Trophoblast cell (in vitro differentiated cells and primary cell): ENCODE measurements around the gene ASB11.
A peak's percentile ranks its signal among the peaks of the same experiment; 100 is the strongest.

Source experiments
- DNase-seq, 2 donors: peaks; one replicate each; pipeline ENCODE4 v3.0.0-alpha.2; 2016
- H2AFZ ChIP-seq: 2 replicates; pipeline ENCODE4 v1.6.1; 2013; ENCODE audit warnings: low read length, moderate library complexity, mild to moderate bottlenecking; ENCODE audit not compliant: insufficient read depth, poor library complexity
- H2AK5ac ChIP-seq: 2 replicates; pipeline ENCODE4 v1.6.1; 2013; ENCODE audit warnings: mild to moderate bottlenecking, low read length
- H2BK120ac ChIP-seq: 2 replicates; pipeline ENCODE4 v1.6.1; 2013; ENCODE audit warnings: low read length, mild to moderate bottlenecking, moderate library complexity; ENCODE audit not compliant: insufficient read depth, poor library complexity
- H2BK12ac ChIP-seq: 2 replicates; pipeline ENCODE4 v1.6.1; 2013; ENCODE audit warnings: mild to moderate bottlenecking, low read length, moderate library complexity
- H2BK5ac ChIP-seq: 2 replicates; pipeline ENCODE4 v1.6.1; 2013; ENCODE audit warnings: low read length, low read depth, moderate library complexity, mild to moderate bottlenecking; ENCODE audit not compliant: poor library complexity
- H3K14ac ChIP-seq: 2 replicates; pipeline ENCODE4 v1.6.1; 2013; ENCODE audit warnings: mild to moderate bottlenecking, low read length
- H3K18ac ChIP-seq: 2 replicates; pipeline ENCODE4 v1.6.1; 2013; ENCODE audit warnings: mild to moderate bottlenecking, low read length
- H3K23ac ChIP-seq: 2 replicates; pipeline ENCODE4 v1.6.1; 2013; ENCODE audit warnings: low read length
- H3K27ac ChIP-seq: 2 replicates; pipeline ENCODE4 v1.5.1; 2013; ENCODE audit warnings: low read depth, mild to moderate bottlenecking, inconsistent platforms, low read length, moderate library complexity
- H3K27me3 ChIP-seq: 2 replicates; pipeline ENCODE4 v1.6.1; 2013; ENCODE audit warnings: inconsistent platforms, mild to moderate bottlenecking, low read length, moderate library complexity; ENCODE audit not compliant: insufficient read depth
- H3K36me3 ChIP-seq, 2 experiments: 1 replicate in 1 of 2; 2 replicates in 1 of 2; pipeline ENCODE4 v1.6.1; 2013; ENCODE audit warnings: low read length in 2 of 2, mild to moderate bottlenecking in 2 of 2, moderate library complexity in 1 of 2; ENCODE audit not compliant: insufficient read depth in 2 of 2, control insufficient read depth in 1 of 2
- H3K4ac ChIP-seq: 2 replicates; pipeline ENCODE4 v1.6.1; 2013; ENCODE audit warnings: low read depth, mild to moderate bottlenecking, low read length, moderate library complexity
- H3K4me1 ChIP-seq, 2 experiments: 1 replicate in 1 of 2; 2 replicates in 1 of 2; pipeline ENCODE4 v1.6.1; 2013; ENCODE audit warnings: low read length in 2 of 2, mild to moderate bottlenecking in 2 of 2, moderate library complexity in 1 of 2; ENCODE audit not compliant: insufficient read depth in 2 of 2, control insufficient read depth in 1 of 2
- H3K4me2 ChIP-seq: 2 replicates; pipeline ENCODE4 v1.6.1; 2013; ENCODE audit warnings: inconsistent platforms, mild to moderate bottlenecking, low read length, moderate library complexity
- H3K4me3 ChIP-seq: 2 replicates; pipeline ENCODE4 v1.5.1; 2013; ENCODE audit warnings: mild to moderate bottlenecking, low read depth, low read length, inconsistent platforms
- H3K79me1 ChIP-seq: one replicate; pipeline ENCODE4 v1.6.1; 2013; ENCODE audit warnings: low read length
- H3K79me2 ChIP-seq: 2 replicates; pipeline ENCODE4 v1.6.1; 2013; ENCODE audit warnings: low read length, mild to moderate bottlenecking; ENCODE audit not compliant: control insufficient read depth, insufficient read depth, poor library complexity
- H3K9ac ChIP-seq: 2 replicates; pipeline ENCODE4 v1.6.1; 2013; ENCODE audit warnings: mild to moderate bottlenecking, low read length
- H3K9me3 ChIP-seq: 2 replicates; pipeline ENCODE4 v1.6.1; 2013; ENCODE audit warnings: low read depth, mild to moderate bottlenecking, control low read depth, inconsistent platforms, low read length; ENCODE audit not compliant: insufficient read depth
- H4K12ac ChIP-seq: 2 replicates; pipeline ENCODE4 v1.6.1; 2013; ENCODE audit warnings: low read depth, mild to moderate bottlenecking, low read length, moderate library complexity
- H4K8ac ChIP-seq: 2 replicates; pipeline ENCODE4 v1.6.1; 2013; ENCODE audit warnings: low read depth, mild to moderate bottlenecking, low read length, moderate library complexity
- H4K91ac ChIP-seq: one replicate; pipeline ENCODE4 v1.6.1; 2013; ENCODE audit warnings: low read depth, mild to moderate bottlenecking, low read length, moderate library complexity
- WGBS: extraction: QIAGEN DNeasy Blood & Tissue Kit; methylation state at CpG from one replicate; pipeline ENCODE4 v1.1.7; 2013; ENCODE audit warnings: missing lambda C conversion rate; ENCODE audit not compliant: insufficient read length, insufficient coverage; ENCODE audit errors: extremely low coverage; 5-methylcytosine and 5-hydroxymethylcytosine counted together

ASB11 gene

DNA sequence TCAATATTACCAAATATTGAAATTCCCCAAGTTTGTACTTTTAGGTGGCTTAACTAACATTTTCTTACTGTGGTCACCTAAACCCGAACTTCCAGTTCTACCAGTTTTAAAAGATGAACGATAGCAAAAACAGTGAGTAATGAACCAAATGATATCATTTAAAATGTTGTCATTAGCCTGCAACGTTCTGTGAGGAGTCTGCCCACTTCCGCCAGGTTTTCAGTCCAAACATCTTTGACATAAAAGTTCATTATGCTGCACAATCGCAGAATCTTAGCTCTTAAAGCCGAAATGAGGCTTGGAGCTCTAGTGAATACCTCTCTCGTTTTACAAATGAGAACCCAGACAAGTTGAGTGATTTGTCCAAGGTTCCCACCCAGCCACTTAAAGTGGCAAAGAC lies 19.1 kb upstream of the ASB11 start:
- H2BK12ac ChIP-seq: no peak overlapping the region
- H3K79me2 ChIP-seq: peaks cover 4% of the 10 kb centered on the region
- no peak overlapping the region for H3K4ac ChIP-seq
- no peak overlapping the region for H2AFZ ChIP-seq
- no peak overlapping the region for H3K23ac ChIP-seq
- peaks cover 3 to 9% of the 10 kb centered on the region in 2 experiments for H3K36me3 ChIP-seq
- H4K12ac ChIP-seq: no peak overlapping the region
- H3K79me1 ChIP-seq: peaks cover 4% of the 10 kb centered on the region
- H2AK5ac ChIP-seq: no peak overlapping the region
- peak overlapping the region; percentile 77 for H3K4me2 ChIP-seq
- H3K4me1 ChIP-seq: no peaks in the 10 kb centered on the region
- no peak overlapping the region for H2BK120ac ChIP-seq
- H3K9me3 ChIP-seq: no peaks in the 10 kb centered on the region
- H3K27me3 ChIP-seq: no peaks in the 10 kb centered on the region
- peak; percentile 42 to 88 for DNase-seq
- peak overlapping the region; percentile 10 for H3K27ac ChIP-seq
- H3K9ac ChIP-seq: peak overlapping the region; percentile 95
- H4K91ac ChIP-seq: no peak overlapping the region
- peak overlapping the region; percentile 82 for H2BK5ac ChIP-seq
- peak overlapping the region; percentile 96 for H3K4me3 ChIP-seq
- no peak overlapping the region for H3K18ac ChIP-seq
- peak overlapping the region; percentile 96 for H4K8ac ChIP-seq
- WGBS: no CpG with 5 or more reads among the region's 7 CpGs
- no peak overlapping the region for H3K14ac ChIP-seq

DNA sequence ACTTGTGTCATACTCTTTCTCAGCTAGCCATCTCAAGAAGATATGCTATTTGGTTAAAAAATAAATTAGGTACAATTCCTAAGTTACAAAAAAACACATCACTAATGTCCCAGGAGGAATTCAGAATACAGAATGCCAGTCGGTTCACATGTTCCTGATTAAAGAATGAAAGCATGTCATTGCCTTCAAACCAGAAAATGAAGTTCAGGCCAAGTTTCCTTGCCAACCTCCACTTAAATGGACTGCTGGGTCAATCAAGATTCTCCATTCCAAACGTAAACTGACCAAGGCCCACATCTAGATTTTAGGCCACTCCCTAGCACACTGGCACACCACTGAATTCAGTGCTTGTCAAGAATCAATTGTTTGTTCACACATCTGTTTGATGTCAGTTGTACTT lies 13.4 kb upstream of the ASB11 start:
- no CpG with 5 or more reads among the region's 2 CpGs for WGBS
- no peak overlapping the region for H3K27ac ChIP-seq
- no peaks in the 10 kb centered on the region for H3K4me1 ChIP-seq
- no peaks in the 10 kb centered on the region for H3K79me1 ChIP-seq
- no peak overlapping the region for H3K23ac ChIP-seq
- no peak overlapping the region for H3K4me2 ChIP-seq
- no peak overlapping the region for H3K9ac ChIP-seq
- H2AFZ ChIP-seq: no peak overlapping the region
- no peak overlapping the region for H2AK5ac ChIP-seq
- no peaks in the 10 kb centered on the region for H3K27me3 ChIP-seq
- no peak overlapping the region for H2BK5ac ChIP-seq
- H3K14ac ChIP-seq: no peak overlapping the region
- H3K9me3 ChIP-seq: no peaks in the 10 kb centered on the region
- H4K8ac ChIP-seq: no peak overlapping the region
- H3K36me3 ChIP-seq: peaks cover 3 to 9% of the 10 kb centered on the region in 2 experiments
- no peak overlapping the region for H2BK120ac ChIP-seq
- H2BK12ac ChIP-seq: no peak overlapping the region
- H3K4me3 ChIP-seq: no peak overlapping the region
- no peak overlapping the region for H3K4ac ChIP-seq
- no peaks in the 10 kb centered on the region for H3K79me2 ChIP-seq
- H3K18ac ChIP-seq: no peak overlapping the region
- H4K12ac ChIP-seq: no peak overlapping the region
- DNase-seq: no peak
- no peak overlapping the region for H4K91ac ChIP-seq

DNA sequence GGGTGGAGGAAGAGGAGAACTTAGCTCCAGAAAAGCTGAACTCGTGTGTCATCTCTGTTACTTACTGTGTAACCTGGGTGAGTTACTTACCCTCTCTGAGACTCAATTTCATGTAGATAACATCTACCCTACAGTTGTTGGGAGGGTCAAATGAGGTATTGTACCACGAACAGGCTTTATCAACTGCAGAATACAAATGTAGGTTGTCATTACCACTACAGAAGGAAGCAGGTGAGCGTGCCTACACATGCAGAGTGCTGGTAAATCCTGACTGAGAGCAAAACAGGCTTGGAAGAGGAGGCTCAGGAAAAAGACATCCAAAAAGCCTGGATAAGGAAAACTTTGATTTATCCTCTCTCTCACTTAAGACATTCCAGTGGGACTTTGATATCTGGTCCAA lies 12.7 kb upstream of the ASB11 start:
- Histone ChIP-seq H3K79me1 (no peaks in the 10 kb centered on the region), H3K4me1 (no peaks in the 10 kb centered on the region), H2AFZ (no peak overlapping the region), H3K27me3 (no peaks in the 10 kb centered on the region), H4K91ac (no peak overlapping the region), H2BK5ac (no peak overlapping the region), H3K4ac (no peak overlapping the region), H3K36me3 (peaks cover 3 to 9% of the 10 kb centered on the region in 2 experiments), H4K12ac (no peak overlapping the region), H2BK12ac (no peak overlapping the region), H3K9me3 (no peaks in the 10 kb centered on the region), H3K18ac (no peak overlapping the region), H4K8ac (no peak overlapping the region), H3K9ac (no peak overlapping the region), H2BK120ac (no peak overlapping the region), H3K23ac (no peak overlapping the region), H3K79me2 (no peaks in the 10 kb centered on the region), H3K4me3 (no peak overlapping the region), H3K14ac (no peak overlapping the region), H2AK5ac (no peak overlapping the region), H3K4me2 (no peak overlapping the region), H3K27ac (no peak overlapping the region)
- no CpG with 5 or more reads among the region's 3 CpGs for WGBS
- no peak for DNase-seq

DNA sequence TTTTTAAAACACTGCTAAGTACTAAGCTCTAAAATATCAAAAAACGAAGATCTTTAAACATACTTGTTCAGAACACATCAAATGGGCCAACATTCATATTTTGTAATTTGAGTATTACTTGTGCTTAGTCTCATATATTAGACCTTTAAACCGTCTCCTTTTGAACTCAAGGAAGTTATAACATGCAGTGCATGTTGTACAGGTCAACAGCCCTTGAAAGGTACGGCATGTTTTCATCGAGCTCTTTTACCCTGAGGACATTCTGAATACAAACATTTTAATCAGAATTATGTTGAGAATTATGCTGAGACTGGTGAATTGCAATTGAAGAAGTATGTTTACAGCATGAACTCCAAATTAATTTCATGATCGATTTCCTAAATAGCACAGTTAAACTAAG lies 7.0 kb upstream of the ASB11 start:
- Histone ChIP-seq H3K79me1 (no peaks in the 10 kb centered on the region), H3K14ac (no peak overlapping the region), H2BK12ac (no peak overlapping the region), H3K4me3 (no peak overlapping the region), H2AFZ (no peak overlapping the region), H3K4ac (no peak overlapping the region), H3K27me3 (no peaks in the 10 kb centered on the region), H2BK120ac (no peak overlapping the region), H3K27ac (no peak overlapping the region), H3K9ac (no peak overlapping the region), H3K79me2 (no peaks in the 10 kb centered on the region), H2AK5ac (no peak overlapping the region), H4K91ac (no peak overlapping the region), H3K4me2 (no peak overlapping the region), H3K4me1 (no peaks in the 10 kb centered on the region), H3K36me3 (peaks cover 2 to 4% of the 10 kb centered on the region in 2 experiments), H4K8ac (no peak overlapping the region), H3K23ac (no peak overlapping the region), H3K9me3 (no peaks in the 10 kb centered on the region), H4K12ac (no peak overlapping the region), H2BK5ac (no peak overlapping the region), H3K18ac (no peak overlapping the region)
- WGBS: no CpG with 5 or more reads among the region's 5 CpGs
- DNase-seq: no peak
